Ascending aorta (tissue), 2 donors: ENCODE data around the gene ATP13A3. TPM values are rescaled to one million over a fixed set of nuclear protein-coding genes. Genes with fewer than 3 reads are reported as not detected.
"Not testable (repeated sequence)": the region's sequence is repeated elsewhere in the genome, so short reads cannot be mapped to it uniquely, and the experiment has no call there.

ENCODE experiments used
- DNase-seq, 2 donors: peaks; one replicate each; pipeline ENCODE4 v3.0.0-alpha.2; 2019; ENCODE audit warnings: low spot score in 2 of 2
- H3K27ac ChIP-seq, 2 donors: fragments of 200-600 bp; sonication (generic); one replicate each; pipeline ENCODE4 v1.5.1; 2016 to 2017; ENCODE audit warnings: mild to moderate bottlenecking in 1 of 2
- H3K27me3 ChIP-seq: fragments of 200-600 bp; sonication (generic); one replicate; pipeline ENCODE4 v1.5.1; 2017
- H3K36me3 ChIP-seq, 2 donors: fragments of 200-600 bp; sonication (generic); one replicate each; pipeline ENCODE4 v1.5.1; 2016
- H3K4me1 ChIP-seq, 2 donors: fragments of 200-600 bp; sonication (generic); one replicate each; pipeline ENCODE4 v1.5.1; 2016 to 2017; ENCODE audit warnings: mild to moderate bottlenecking in 1 of 2
- H3K4me3 ChIP-seq, 2 donors: fragments of 200-600 bp; sonication (generic); one replicate each; pipeline ENCODE4 v1.5.1; 2016 to 2017; ENCODE audit warnings: mild to moderate bottlenecking in 1 of 2
- H3K9me3 ChIP-seq, 2 donors: fragments of 200-600 bp; sonication (generic); one replicate each; pipeline ENCODE4 v1.5.1; 2016
- intact Hi-C: fragments of 100-400 bp; cut with DNase I; formaldehyde crosslinking; loops from one replicate; pipeline ENCODE4 v1.15.1; 2023
- total RNA-seq: library from RNA; depleted of rRNA; stranded (reverse); fragments of >200 nt; gene quantifications from one replicate; pipeline ENCODE4 v1.1.0, GENCODE V29; 2016
- TF ChIP-seq, protein P1 (sequence below), 3 experiments: fragments of 200-600 bp in 2 of 3; fragments of 450-650 bp in 1 of 3; sonication (generic) in 2 of 3; IDR thresholded peaks; one replicate each; pipeline ENCODE4 v1.5.1; 2016 to 2019; ENCODE audit warnings: antibody characterized with exemption in 3 of 3, mild to moderate bottlenecking in 1 of 3, moderate library complexity in 1 of 3

ATP13A3 gene
- total RNA-seq, 1 donor from 2014 or later: 53.6 TPM

DNA sequence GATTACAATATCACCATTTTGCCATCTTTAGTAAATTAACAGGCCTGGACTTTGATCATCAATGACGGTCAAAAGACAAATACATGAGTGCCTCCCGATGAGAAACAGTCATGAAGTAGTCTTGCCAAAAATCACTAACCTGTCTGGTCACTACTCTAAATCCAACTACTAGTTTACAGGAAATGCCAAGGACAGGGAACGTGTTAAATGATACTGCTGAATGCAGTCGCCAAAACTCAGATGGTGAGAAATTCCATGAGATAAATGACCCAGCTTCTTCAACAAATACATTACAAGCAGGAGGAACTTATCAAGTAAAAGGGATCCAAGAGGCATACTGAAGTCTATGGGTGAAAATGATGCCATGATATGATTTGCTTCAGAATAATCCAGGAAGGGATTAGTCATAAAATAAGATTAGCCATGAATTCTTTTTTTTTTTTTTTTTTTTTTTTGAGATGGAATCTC is 35.8 kb upstream of the ATP13A3 start:
- Histone ChIP-seq H3K9me3 (no peaks in the 10 kb centered on the region), H3K36me3 (no peaks in the 10 kb centered on the region), H3K27ac (peak overlapping the region in 1 of 2 donors; percentile 45), H3K27me3 (no peaks in the 10 kb centered on the region), H3K4me1 (peaks cover 0 to 8% of the 10 kb centered on the region in 2 donors), H3K4me3 (no peak overlapping the region)
- TF ChIP-seq, protein P1, sequence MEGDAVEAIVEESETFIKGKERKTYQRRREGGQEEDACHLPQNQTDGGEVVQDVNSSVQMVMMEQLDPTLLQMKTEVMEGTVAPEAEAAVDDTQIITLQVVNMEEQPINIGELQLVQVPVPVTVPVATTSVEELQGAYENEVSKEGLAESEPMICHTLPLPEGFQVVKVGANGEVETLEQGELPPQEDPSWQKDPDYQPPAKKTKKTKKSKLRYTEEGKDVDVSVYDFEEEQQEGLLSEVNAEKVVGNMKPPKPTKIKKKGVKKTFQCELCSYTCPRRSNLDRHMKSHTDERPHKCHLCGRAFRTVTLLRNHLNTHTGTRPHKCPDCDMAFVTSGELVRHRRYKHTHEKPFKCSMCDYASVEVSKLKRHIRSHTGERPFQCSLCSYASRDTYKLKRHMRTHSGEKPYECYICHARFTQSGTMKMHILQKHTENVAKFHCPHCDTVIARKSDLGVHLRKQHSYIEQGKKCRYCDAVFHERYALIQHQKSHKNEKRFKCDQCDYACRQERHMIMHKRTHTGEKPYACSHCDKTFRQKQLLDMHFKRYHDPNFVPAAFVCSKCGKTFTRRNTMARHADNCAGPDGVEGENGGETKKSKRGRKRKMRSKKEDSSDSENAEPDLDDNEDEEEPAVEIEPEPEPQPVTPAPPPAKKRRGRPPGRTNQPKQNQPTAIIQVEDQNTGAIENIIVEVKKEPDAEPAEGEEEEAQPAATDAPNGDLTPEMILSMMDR (IDR thresholded peaks at IDR 0.05): no peak
- peak in 1 of 2 donors; percentile 5 for DNase-seq
- intact Hi-C loops: no loop called here

GRCh38 chr3:194521510-194522260 is 34.9 kb upstream of the ATP13A3 start:
- peak overlapping the region in 1 of 2 donors; percentile 45 for H3K27ac ChIP-seq
- intact Hi-C loops: no loop called here
- H3K9me3 ChIP-seq: no peaks in the 10 kb centered on the region
- no peaks in the 10 kb centered on the region for H3K36me3 ChIP-seq
- H3K4me3 ChIP-seq: no peak overlapping the region
- TF ChIP-seq, protein P1 (IDR thresholded peaks at IDR 0.05): no peak
- DNase-seq: peak in 1 of 2 donors; percentile 52
- H3K27me3 ChIP-seq: no peaks in the 10 kb centered on the region
- peaks cover 0 to 8% of the 10 kb centered on the region in 2 donors for H3K4me1 ChIP-seq

- H3K4me3 ChIP-seq, H3K27me3 ChIP-seq, H3K27ac ChIP-seq, H3K9me3 ChIP-seq, H3K4me1 ChIP-seq, intact Hi-C loops, H3K36me3 ChIP-seq: not testable (repeated sequence)
- DNase-seq: peak in 1 of 2 donors; percentile 44
Measured at GRCh38 chr3:194520682-194521162, 33.9 kb upstream of the ATP13A3 start.

- H3K36me3 ChIP-seq, intact Hi-C loops, H3K9me3 ChIP-seq, H3K4me3 ChIP-seq, H3K27me3 ChIP-seq, H3K4me1 ChIP-seq, H3K27ac ChIP-seq: not testable (repeated sequence)
- peak in 1 of 2 donors; percentile 45 for DNase-seq
Measured at GRCh38 chr3:194520201-194520600, 33.4 kb upstream of the ATP13A3 start.

- DNase-seq: no peak
- no peaks in the 10 kb centered on the region for H3K36me3 ChIP-seq
- no peaks in the 10 kb centered on the region for H3K27me3 ChIP-seq
- H3K4me1 ChIP-seq: peaks cover 0 to 8% of the 10 kb centered on the region in 2 donors
- intact Hi-C loops: no loop called here
- H3K27ac ChIP-seq: no peak overlapping the region
- TF ChIP-seq, protein P1 (IDR thresholded peaks at IDR 0.05): no peak
- H3K4me3 ChIP-seq: no peak overlapping the region
- H3K9me3 ChIP-seq: no peaks in the 10 kb centered on the region
Measured at GRCh38 chr3:194518652-194519051, 31.9 kb upstream of the ATP13A3 start.

DNA sequence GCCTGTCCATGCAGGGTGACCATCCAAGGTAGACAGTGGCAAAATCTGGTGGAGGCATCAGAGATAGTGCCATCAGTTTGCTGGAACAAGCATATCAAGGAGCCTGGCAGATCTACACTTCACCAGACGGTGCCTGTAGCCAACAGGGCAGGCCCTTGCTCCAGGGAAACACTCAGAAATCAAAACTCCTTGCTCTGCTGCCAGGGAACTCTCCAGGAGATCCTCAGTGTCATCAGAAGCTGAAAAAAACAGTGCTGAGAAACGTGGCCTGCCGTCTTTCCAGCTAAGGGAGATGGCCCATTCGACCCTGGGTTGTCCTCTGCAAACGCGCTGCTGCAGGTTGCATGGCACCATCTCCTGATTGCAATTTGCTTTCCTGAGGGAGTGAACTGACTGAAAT is 30.5 kb upstream of the ATP13A3 start:
- Histone ChIP-seq H3K36me3 (no peaks in the 10 kb centered on the region), H3K27ac (no peak overlapping the region), H3K4me1 (peaks cover 0 to 8% of the 10 kb centered on the region in 2 donors), H3K27me3 (no peaks in the 10 kb centered on the region), H3K4me3 (no peak overlapping the region), H3K9me3 (no peaks in the 10 kb centered on the region)
- peak in 1 of 2 donors; percentile 37 for DNase-seq
- TF ChIP-seq, protein P1 (IDR thresholded peaks at IDR 0.05): no peak
- intact Hi-C loops: no loop called here
